Peyer's patch (tissue), 4 donors: ENCODE data around the gene TSPAN31.

Experiments
- CTCF ChIP-seq, 6 experiments: fragments of 450-650 bp in 4 of 6; fragments of 200-600 bp in 2 of 6; sonication (generic) in 1 of 6; IDR thresholded peaks; one replicate each; pipeline ENCODE4 v1.5.1; 2017 to 2019; ENCODE audit warnings: antibody characterized with exemption in 6 of 6, mild to moderate bottlenecking in 3 of 6, moderate library complexity in 1 of 6
- POLR2A ChIP-seq, 2 donors: fragments of 450-650 bp; IDR thresholded peaks; one replicate each; pipeline ENCODE4 v1.5.1; 2017; ENCODE audit warnings: antibody characterized with exemption in 2 of 2, mild to moderate bottlenecking in 2 of 2, moderate library complexity in 2 of 2

DNA sequence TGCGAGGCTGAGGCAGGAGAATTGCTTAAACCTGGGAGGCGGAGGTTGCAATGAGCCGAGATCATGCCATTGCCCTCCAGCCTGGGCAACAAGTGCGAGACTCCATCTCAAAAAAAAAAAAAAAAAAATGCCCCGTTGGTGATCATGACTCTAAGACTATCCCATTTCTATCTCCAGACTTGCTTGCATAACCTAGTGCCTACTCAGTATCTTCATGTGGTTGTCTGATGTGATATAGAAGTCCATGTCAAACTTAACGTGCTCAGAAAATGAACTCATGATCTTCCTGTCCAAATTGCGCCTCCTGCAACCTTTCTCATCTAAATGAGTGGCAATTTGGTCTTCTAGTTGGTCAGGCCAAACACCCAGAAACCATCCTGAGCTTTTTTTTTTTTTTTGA, 33.1 kb downstream of the TSPAN31 start:
- TF ChIP-seq CTCF (IDR thresholded peaks at IDR 0.05) = no peak
- no peak for TF ChIP-seq POLR2A (IDR thresholded peaks at IDR 0.05)
